Spleen (tissue), 7 donors: ENCODE data around the gene LEF1.

ENCODE experiments used
- POLR2A ChIP-seq, 3 donors: fragments of 450-650 bp; IDR thresholded peaks; one replicate each; pipeline ENCODE4 v1.5.1; 2017; ENCODE audit warnings: antibody characterized with exemption in 3 of 3, mild to moderate bottlenecking in 1 of 3
- TF ChIP-seq, protein P1 (sequence below), 11 experiments: fragments of 200-600 bp in 7 of 11; fragments of 450-650 bp in 4 of 11; sonication (generic) in 4 of 11; IDR thresholded peaks in 8 of 11; conservative IDR thresholded peaks in 3 of 11; 1 replicate in 7 of 11; 2 replicates in 4 of 11; pipeline versions ENCODE4 v1.4.0 to v1.8.0; 2016 to 2021; ENCODE audit warnings: antibody characterized with exemption in 11 of 11, inconsistent platforms in 4 of 11, mild to moderate bottlenecking in 1 of 11
- donor health status: DM: no; HTN: no; CAD: no; lungs with moderate emphysema.
- donor health status: DM: no; HTN: no; CAD: no.
- donor health status: DM: no; HTN: no; CAD: no.

DNA sequence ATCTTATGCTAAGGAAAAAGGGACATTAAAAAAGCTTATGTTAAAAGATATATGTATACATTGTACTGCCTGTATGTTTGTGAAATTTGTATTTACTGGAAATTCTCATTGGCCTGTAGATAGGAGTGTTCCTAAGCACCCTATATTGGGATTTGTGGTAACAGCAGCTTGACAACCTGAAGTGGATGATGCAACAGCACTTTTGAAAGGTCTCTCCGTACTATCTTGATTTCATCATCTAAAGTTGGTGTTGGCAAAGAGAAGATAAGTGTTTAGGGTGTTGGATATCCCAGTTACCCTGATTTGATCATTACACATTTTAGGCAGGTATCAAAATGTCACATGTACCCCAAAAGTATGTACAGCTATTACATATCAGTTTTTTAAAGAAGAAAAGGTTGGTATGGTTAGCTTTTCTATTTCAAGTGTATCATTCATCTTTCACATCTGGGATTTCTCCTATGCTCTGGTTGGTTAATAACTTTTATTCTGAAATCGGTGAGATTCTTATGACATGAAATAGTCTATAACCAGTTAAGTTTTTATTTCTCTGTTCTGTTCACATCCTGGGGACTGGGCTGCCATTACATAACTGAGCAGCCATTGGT is 168.7 kb downstream of the LEF1 start:
- TF ChIP-seq, protein P1, sequence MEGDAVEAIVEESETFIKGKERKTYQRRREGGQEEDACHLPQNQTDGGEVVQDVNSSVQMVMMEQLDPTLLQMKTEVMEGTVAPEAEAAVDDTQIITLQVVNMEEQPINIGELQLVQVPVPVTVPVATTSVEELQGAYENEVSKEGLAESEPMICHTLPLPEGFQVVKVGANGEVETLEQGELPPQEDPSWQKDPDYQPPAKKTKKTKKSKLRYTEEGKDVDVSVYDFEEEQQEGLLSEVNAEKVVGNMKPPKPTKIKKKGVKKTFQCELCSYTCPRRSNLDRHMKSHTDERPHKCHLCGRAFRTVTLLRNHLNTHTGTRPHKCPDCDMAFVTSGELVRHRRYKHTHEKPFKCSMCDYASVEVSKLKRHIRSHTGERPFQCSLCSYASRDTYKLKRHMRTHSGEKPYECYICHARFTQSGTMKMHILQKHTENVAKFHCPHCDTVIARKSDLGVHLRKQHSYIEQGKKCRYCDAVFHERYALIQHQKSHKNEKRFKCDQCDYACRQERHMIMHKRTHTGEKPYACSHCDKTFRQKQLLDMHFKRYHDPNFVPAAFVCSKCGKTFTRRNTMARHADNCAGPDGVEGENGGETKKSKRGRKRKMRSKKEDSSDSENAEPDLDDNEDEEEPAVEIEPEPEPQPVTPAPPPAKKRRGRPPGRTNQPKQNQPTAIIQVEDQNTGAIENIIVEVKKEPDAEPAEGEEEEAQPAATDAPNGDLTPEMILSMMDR (IDR thresholded peaks at IDR 0.05 in 8 of 11, conservative IDR thresholded peaks at IDR 0.05 in 3 of 11): no peak
- TF ChIP-seq POLR2A (IDR thresholded peaks at IDR 0.05): no peak
